GM23338 (cell line): ENCODE data around the gene ENOX2. TPM values are rescaled to one million over a fixed set of nuclear protein-coding genes. Genes with fewer than 3 reads are reported as not detected.

Experiments used
- ATAC-seq: fragments of 200-7000 bp; cut with Tn5 transposase; 3 replicates; pipeline ENCODE4 v1.9.1; 2020
- DNase-seq: peaks from one replicate; pipeline ENCODE4 v3.0.0-alpha.2; 2015; ENCODE audit warnings: low spot score
- H2AFZ ChIP-seq: fragments of 200-600 bp; sonication (generic); 2 replicates; pipeline ENCODE4 v1.8.0; 2016; ENCODE audit warnings: antibody characterized with exemption, mild to moderate bottlenecking, moderate library complexity
- H3F3A ChIP-seq: fragments of 200-600 bp; sonication (generic); replicated peaks from 2 replicates; pipeline ENCODE4 v1.8.0; 2017; ENCODE audit warnings: antibody characterized with exemption, mixed run types, low read depth
- H3K27ac ChIP-seq: fragments of 200-600 bp; sonication (generic); 2 replicates; pipeline ENCODE4 v1.6.1; 2016; ENCODE audit warnings: low read depth
- H3K27me3 ChIP-seq: fragments of 200-600 bp; sonication (generic); 2 replicates; pipeline ENCODE4 v1.8.0; 2016; ENCODE audit warnings: mild to moderate bottlenecking, mixed run types, moderate library complexity; ENCODE audit not compliant: insufficient read depth
- H3K36me3 ChIP-seq: fragments of 200-600 bp; sonication (generic); 2 replicates; pipeline ENCODE4 v1.8.0; 2016; ENCODE audit warnings: mild to moderate bottlenecking; ENCODE audit not compliant: insufficient read depth
- H3K4me1 ChIP-seq: fragments of 200-600 bp; sonication (generic); 2 replicates; pipeline ENCODE4 v1.8.0; 2016; ENCODE audit warnings: mild to moderate bottlenecking, moderate library complexity; ENCODE audit not compliant: insufficient read depth
- H3K4me2 ChIP-seq: fragments of 200-600 bp; sonication (generic); 2 replicates; pipeline ENCODE4 v1.7.1; 2017; ENCODE audit warnings: mixed run types
- H3K4me3 ChIP-seq: fragments of 200-600 bp; sonication (generic); 2 replicates; pipeline ENCODE4 v1.6.1; 2016; ENCODE audit warnings: mixed run types
- H3K79me2 ChIP-seq: fragments of 200-600 bp; sonication (generic); replicated peaks from 2 replicates; pipeline ENCODE4 v1.8.0; 2017; ENCODE audit warnings: mild to moderate bottlenecking; ENCODE audit not compliant: insufficient read depth
- H3K9me2 ChIP-seq: fragments of 200-600 bp; sonication (generic); 2 replicates; pipeline ENCODE4 v1.8.0; 2017; ENCODE audit not compliant: insufficient read depth
- H4K20me1 ChIP-seq: fragments of 200-600 bp; sonication (generic); replicated peaks from 2 replicates; pipeline ENCODE4 v1.8.0; 2017; ENCODE audit warnings: mild to moderate bottlenecking; ENCODE audit not compliant: insufficient read depth
- H3K27ac Mint-ChIP-seq: 2 replicates; pipeline ENCODE4 v1.8.0; 2020; ENCODE audit warnings: inconsistent platforms, mild to moderate bottlenecking, moderate library complexity, mixed read lengths
- H3K27me3 Mint-ChIP-seq: 3 replicates; pipeline ENCODE4 v1.8.0; 2022; ENCODE audit warnings: low read depth, mild to moderate bottlenecking, moderate library complexity, mixed read lengths, inconsistent platforms; ENCODE audit not compliant: insufficient read depth, poor library complexity
- H3K36me3 Mint-ChIP-seq: 3 replicates; pipeline ENCODE4 v1.8.0; 2021; ENCODE audit warnings: low read depth, mild to moderate bottlenecking, inconsistent platforms, moderate library complexity, mixed read lengths
- H3K4me1 Mint-ChIP-seq: 3 replicates; pipeline ENCODE4 v1.8.0; 2020; ENCODE audit warnings: mild to moderate bottlenecking, inconsistent platforms, mixed read lengths
- H3K4me3 Mint-ChIP-seq: 3 replicates; pipeline ENCODE4 v1.8.0; 2021; ENCODE audit warnings: moderate library complexity, mild to moderate bottlenecking, inconsistent platforms, mixed read lengths
- H3K9me3 Mint-ChIP-seq: 3 replicates; pipeline ENCODE4 v1.8.0; 2020; ENCODE audit warnings: moderate library complexity, mild to moderate bottlenecking, inconsistent platforms, mixed read lengths
- CREB1 ChIP-seq: fragments of 250-450 bp; sonication (Bioruptor Pico); IDR thresholded peaks from 2 replicates; pipeline ENCODE4 v1.5.0; 2020; ENCODE audit warnings: low read depth, mild to moderate bottlenecking, moderate library complexity
- EZH2 ChIP-seq: fragments of 200-600 bp; sonication (generic); IDR thresholded peaks from one replicate; pipeline ENCODE4 v1.8.0; 2017; ENCODE audit warnings: antibody characterized with exemption, mild to moderate bottlenecking, low read depth; ENCODE audit not compliant: unreplicated experiment
- EZH2phosphoT487 ChIP-seq: fragments of 200-600 bp; sonication (generic); IDR thresholded peaks from one replicate; pipeline ENCODE4 v1.8.1; 2018; ENCODE audit warnings: antibody characterized with exemption; ENCODE audit not compliant: unreplicated experiment
- JUNB ChIP-seq: IDR thresholded peaks from one replicate; pipeline ENCODE4 v1.6.1; 2016; ENCODE audit warnings: antibody characterized with exemption; ENCODE audit not compliant: unreplicated experiment
- NANOG ChIP-seq: IDR thresholded peaks from 2 replicates; pipeline ENCODE4 v1.6.1; 2016; ENCODE audit warnings: antibody characterized with exemption, borderline replicate concordance
- POLR2AphosphoS5 ChIP-seq: IDR thresholded peaks from 2 replicates; pipeline ENCODE4 v1.6.1; 2016; ENCODE audit warnings: antibody characterized with exemption, low read depth
- STAT1 ChIP-seq: IDR thresholded peaks from one replicate; pipeline ENCODE4 v1.6.1; 2016; ENCODE audit warnings: antibody characterized with exemption; ENCODE audit not compliant: unreplicated experiment
- ZNF114 ChIP-seq: fragments of 250-450 bp; sonication (Bioruptor Pico); IDR thresholded peaks from 2 replicates; pipeline ENCODE4 v1.5.0; 2020; ENCODE audit warnings: mild to moderate bottlenecking, moderate library complexity
- ZNF331 ChIP-seq: fragments of 250-450 bp; sonication (Bioruptor Pico); IDR thresholded peaks from 2 replicates; pipeline ENCODE4 v1.5.0; 2020; ENCODE audit warnings: low read depth, mild to moderate bottlenecking, moderate library complexity
- polyA plus RNA-seq: library from polyadenylated mRNA; unstranded; fragments of >200 nt; fragmentation: Nextera tagmentation; extraction: Ambion mirVana; gene quantifications from 2 replicates; pipeline ENCODE4 v1.2.1, GENCODE V29; 2016
- total RNA-seq: library from RNA; depleted of rRNA; stranded (reverse); fragments of >200 nt; shearing (Covaris generic); gene quantifications from 2 replicates; pipeline ENCODE4 v1.2.3, GENCODE V29; 2014
- TF ChIP-seq, protein P1 (sequence below): fragments of 250-450 bp; sonication (Bioruptor Pico); IDR thresholded peaks from 2 replicates; pipeline ENCODE4 v1.5.0; 2020; ENCODE audit warnings: mild to moderate bottlenecking, moderate library complexity
- TF ChIP-seq, protein P2 (sequence below): IDR thresholded peaks from one replicate; pipeline ENCODE4 v1.6.1; 2018; ENCODE audit warnings: antibody characterized with exemption; ENCODE audit not compliant: unreplicated experiment
- TF ChIP-seq, protein P3 (sequence below): IDR thresholded peaks from 2 replicates; pipeline ENCODE4 v1.6.1; 2016; ENCODE audit warnings: antibody characterized with exemption
- TF ChIP-seq, protein P4 (sequence below), 2 experiments: fragments of 200-600 bp in 1 of 2; sonication (generic) in 1 of 2; conservative IDR thresholded peaks; 2 replicates each; pipeline versions ENCODE4 v1.5.1 to v1.6.1; 2016 to 2017; ENCODE audit warnings: antibody characterized with exemption in 2 of 2, low read depth in 2 of 2, mild to moderate bottlenecking in 2 of 2, moderate library complexity in 1 of 2

ENOX2 gene
- total and polyA plus RNA-seq, 2 experiments from 2014 or later, result 9.6 to 11.2 TPM

DNA sequence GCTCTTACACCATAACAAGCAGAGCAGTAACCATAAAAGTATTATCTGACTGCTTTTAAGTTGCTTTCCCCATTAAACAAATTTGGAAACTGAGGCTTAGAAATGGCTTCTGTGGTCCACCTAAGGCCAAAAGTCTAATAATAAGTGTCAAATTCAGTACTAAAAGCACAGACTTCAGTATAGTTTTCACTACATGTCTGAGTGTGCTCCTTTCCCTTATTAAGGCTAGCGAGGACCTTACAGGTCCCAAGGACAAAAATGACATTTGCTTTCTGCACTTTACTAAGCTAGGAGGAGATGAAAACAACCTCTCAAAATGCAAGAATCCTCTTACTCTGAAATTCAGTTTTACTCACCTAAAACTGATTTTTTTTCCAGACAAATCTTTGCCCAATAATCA lies 127.2 kb downstream of the ENOX2 start:
- H3K4me1 Mint-ChIP-seq, result peaks cover 7% of the 10 kb centered on the region; the same call in 2 of the 3 replicates
- H3K36me3 Mint-ChIP-seq, result no peaks in the 10 kb centered on the region
- no peaks in the 10 kb centered on the region for H3K9me3 Mint-ChIP-seq
- no peak overlapping the region for H3K27ac ChIP-seq
- 0 out of 2 replicates have a peak, but pooled peaks cover under 1% of the 10 kb centered on the region for H3K4me1 ChIP-seq
- no peaks in the 10 kb centered on the region for H4K20me1 ChIP-seq
- H3K27me3 Mint-ChIP-seq, result no peaks in the 10 kb centered on the region
- no peak overlapping the region for H3K4me3 Mint-ChIP-seq
- no peak overlapping the region for H3K27ac Mint-ChIP-seq
- H3K9me2 ChIP-seq, result no peaks in the 10 kb centered on the region
- H3K4me3 ChIP-seq, result no peak overlapping the region
- no peaks in the 10 kb centered on the region for H3K27me3 ChIP-seq
- DNase-seq, result no peak
- no peak for ATAC-seq
- H3K36me3 ChIP-seq, result no peaks in the 10 kb centered on the region
- TF ChIP-seq ZNF114 (CRISPR knock-in tag) (no peak), POLR2AphosphoS5 (no peak), STAT1 (no peak), CREB1 (no peak), NANOG (no peak), EZH2 (no peak), JUNB (no peak), ZNF331 (CRISPR knock-in tag) (no peak), EZH2phosphoT487 (no peak)
- TF ChIP-seq, protein P1, sequence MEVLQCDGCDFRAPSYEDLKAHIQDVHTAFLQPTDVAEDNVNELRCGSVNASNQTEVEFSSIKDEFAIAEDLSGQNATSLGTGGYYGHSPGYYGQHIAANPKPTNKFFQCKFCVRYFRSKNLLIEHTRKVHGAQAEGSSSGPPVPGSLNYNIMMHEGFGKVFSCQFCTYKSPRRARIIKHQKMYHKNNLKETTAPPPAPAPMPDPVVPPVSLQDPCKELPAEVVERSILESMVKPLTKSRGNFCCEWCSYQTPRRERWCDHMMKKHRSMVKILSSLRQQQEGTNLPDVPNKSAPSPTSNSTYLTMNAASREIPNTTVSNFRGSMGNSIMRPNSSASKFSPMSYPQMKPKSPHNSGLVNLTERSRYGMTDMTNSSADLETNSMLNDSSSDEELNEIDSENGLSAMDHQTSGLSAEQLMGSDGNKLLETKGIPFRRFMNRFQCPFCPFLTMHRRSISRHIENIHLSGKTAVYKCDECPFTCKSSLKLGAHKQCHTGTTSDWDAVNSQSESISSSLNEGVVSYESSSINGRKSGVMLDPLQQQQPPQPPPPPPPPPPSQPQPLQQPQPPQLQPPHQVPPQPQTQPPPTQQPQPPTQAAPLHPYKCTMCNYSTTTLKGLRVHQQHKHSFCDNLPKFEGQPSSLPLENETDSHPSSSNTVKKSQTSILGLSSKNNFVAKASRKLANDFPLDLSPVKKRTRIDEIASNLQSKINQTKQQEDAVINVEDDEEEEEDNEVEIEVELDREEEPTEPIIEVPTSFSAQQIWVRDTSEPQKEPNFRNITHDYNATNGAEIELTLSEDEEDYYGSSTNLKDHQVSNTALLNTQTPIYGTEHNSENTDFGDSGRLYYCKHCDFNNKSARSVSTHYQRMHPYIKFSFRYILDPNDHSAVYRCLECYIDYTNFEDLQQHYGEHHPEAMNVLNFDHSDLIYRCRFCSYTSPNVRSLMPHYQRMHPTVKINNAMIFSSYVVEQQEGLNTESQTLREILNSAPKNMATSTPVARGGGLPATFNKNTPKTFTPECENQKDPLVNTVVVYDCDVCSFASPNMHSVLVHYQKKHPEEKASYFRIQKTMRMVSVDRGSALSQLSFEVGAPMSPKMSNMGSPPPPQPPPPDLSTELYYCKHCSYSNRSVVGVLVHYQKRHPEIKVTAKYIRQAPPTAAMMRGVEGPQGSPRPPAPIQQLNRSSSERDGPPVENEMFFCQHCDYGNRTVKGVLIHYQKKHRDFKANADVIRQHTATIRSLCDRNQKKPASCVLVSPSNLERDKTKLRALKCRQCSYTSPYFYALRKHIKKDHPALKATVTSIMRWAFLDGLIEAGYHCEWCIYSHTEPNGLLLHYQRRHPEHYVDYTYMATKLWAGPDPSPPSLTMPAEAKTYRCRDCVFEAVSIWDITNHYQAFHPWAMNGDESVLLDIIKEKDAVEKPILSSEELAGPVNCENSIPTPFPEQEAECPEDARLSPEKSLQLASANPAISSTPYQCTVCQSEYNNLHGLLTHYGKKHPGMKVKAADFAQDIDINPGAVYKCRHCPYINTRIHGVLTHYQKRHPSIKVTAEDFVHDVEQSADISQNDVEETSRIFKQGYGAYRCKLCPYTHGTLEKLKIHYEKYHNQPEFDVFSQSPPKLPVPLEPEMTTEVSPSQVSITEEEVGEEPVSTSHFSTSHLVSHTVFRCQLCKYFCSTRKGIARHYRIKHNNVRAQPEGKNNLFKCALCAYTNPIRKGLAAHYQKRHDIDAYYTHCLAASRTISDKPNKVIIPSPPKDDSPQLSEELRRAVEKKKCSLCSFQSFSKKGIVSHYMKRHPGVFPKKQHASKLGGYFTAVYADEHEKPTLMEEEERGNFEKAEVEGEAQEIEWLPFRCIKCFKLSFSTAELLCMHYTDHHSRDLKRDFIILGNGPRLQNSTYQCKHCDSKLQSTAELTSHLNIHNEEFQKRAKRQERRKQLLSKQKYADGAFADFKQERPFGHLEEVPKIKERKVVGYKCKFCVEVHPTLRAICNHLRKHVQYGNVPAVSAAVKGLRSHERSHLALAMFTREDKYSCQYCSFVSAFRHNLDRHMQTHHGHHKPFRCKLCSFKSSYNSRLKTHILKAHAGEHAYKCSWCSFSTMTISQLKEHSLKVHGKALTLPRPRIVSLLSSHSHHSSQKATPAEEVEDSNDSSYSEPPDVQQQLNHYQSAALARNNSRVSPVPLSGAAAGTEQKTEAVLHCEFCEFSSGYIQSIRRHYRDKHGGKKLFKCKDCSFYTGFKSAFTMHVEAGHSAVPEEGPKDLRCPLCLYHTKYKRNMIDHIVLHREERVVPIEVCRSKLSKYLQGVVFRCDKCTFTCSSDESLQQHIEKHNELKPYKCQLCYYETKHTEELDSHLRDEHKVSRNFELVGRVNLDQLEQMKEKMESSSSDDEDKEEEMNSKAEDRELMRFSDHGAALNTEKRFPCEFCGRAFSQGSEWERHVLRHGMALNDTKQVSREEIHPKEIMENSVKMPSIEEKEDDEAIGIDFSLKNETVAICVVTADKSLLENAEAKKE (CRISPR knock-in tag), result no peak
- TF ChIP-seq, protein P2, sequence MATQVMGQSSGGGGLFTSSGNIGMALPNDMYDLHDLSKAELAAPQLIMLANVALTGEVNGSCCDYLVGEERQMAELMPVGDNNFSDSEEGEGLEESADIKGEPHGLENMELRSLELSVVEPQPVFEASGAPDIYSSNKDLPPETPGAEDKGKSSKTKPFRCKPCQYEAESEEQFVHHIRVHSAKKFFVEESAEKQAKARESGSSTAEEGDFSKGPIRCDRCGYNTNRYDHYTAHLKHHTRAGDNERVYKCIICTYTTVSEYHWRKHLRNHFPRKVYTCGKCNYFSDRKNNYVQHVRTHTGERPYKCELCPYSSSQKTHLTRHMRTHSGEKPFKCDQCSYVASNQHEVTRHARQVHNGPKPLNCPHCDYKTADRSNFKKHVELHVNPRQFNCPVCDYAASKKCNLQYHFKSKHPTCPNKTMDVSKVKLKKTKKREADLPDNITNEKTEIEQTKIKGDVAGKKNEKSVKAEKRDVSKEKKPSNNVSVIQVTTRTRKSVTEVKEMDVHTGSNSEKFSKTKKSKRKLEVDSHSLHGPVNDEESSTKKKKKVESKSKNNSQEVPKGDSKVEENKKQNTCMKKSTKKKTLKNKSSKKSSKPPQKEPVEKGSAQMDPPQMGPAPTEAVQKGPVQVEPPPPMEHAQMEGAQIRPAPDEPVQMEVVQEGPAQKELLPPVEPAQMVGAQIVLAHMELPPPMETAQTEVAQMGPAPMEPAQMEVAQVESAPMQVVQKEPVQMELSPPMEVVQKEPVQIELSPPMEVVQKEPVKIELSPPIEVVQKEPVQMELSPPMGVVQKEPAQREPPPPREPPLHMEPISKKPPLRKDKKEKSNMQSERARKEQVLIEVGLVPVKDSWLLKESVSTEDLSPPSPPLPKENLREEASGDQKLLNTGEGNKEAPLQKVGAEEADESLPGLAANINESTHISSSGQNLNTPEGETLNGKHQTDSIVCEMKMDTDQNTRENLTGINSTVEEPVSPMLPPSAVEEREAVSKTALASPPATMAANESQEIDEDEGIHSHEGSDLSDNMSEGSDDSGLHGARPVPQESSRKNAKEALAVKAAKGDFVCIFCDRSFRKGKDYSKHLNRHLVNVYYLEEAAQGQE, result no peak
- TF ChIP-seq, protein P3, sequence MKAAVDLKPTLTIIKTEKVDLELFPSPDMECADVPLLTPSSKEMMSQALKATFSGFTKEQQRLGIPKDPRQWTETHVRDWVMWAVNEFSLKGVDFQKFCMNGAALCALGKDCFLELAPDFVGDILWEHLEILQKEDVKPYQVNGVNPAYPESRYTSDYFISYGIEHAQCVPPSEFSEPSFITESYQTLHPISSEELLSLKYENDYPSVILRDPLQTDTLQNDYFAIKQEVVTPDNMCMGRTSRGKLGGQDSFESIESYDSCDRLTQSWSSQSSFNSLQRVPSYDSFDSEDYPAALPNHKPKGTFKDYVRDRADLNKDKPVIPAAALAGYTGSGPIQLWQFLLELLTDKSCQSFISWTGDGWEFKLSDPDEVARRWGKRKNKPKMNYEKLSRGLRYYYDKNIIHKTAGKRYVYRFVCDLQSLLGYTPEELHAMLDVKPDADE, result no peak
- TF ChIP-seq, protein P4, sequence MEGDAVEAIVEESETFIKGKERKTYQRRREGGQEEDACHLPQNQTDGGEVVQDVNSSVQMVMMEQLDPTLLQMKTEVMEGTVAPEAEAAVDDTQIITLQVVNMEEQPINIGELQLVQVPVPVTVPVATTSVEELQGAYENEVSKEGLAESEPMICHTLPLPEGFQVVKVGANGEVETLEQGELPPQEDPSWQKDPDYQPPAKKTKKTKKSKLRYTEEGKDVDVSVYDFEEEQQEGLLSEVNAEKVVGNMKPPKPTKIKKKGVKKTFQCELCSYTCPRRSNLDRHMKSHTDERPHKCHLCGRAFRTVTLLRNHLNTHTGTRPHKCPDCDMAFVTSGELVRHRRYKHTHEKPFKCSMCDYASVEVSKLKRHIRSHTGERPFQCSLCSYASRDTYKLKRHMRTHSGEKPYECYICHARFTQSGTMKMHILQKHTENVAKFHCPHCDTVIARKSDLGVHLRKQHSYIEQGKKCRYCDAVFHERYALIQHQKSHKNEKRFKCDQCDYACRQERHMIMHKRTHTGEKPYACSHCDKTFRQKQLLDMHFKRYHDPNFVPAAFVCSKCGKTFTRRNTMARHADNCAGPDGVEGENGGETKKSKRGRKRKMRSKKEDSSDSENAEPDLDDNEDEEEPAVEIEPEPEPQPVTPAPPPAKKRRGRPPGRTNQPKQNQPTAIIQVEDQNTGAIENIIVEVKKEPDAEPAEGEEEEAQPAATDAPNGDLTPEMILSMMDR (conservative IDR thresholded peaks at IDR 0.05; ENCODE audit: low read depth in 2 of 2), result no peak
- no peak overlapping the region for H2AFZ ChIP-seq
- no peaks in the 10 kb centered on the region for H3K79me2 ChIP-seq
- H3K4me2 ChIP-seq, result no peak overlapping the region
- no peaks in the 10 kb centered on the region for H3F3A ChIP-seq
